GM12878 (cell line): ENCODE measurements around the gene PPP2R3A. TPM values are rescaled to one million over a fixed set of nuclear protein-coding genes. Genes with fewer than 3 reads are reported as not detected.

Source experiments
- ASH2L ChIP-seq: fragments of 300-600, 200-600 bp; sonication (generic); IDR thresholded peaks from 2 replicates; pipeline ENCODE4 v1.6.1; 2017; ENCODE audit warnings: low read depth, mild to moderate bottlenecking, borderline replicate concordance
- BCL3 ChIP-seq: IDR thresholded peaks from 2 replicates; pipeline ENCODE4 v1.6.1; 2011; ENCODE audit warnings: borderline replicate concordance, low read depth, mild to moderate bottlenecking, moderate library complexity, low read length; ENCODE audit not compliant: insufficient read depth, poor library complexity, severe bottlenecking
- CBFB ChIP-seq: IDR thresholded peaks from 2 replicates; pipeline ENCODE4 v1.6.1; 2016; ENCODE audit warnings: antibody characterized with exemption, low read depth
- CHD4 ChIP-seq: fragments of 200-600 bp; sonication (generic); IDR thresholded peaks from 2 replicates; pipeline ENCODE4 v1.6.1; 2016; ENCODE audit warnings: mild to moderate bottlenecking
- DPF2 ChIP-seq: fragments of 450-650 bp; IDR thresholded peaks from 2 replicates; pipeline ENCODE4 v1.6.1; 2017; ENCODE audit warnings: mild to moderate bottlenecking
- EED ChIP-seq: sonication (generic); IDR thresholded peaks from 2 replicates; pipeline ENCODE4 v1.6.1; 2016; ENCODE audit warnings: antibody characterized with exemption, low read depth
- EGR1 ChIP-seq, 2 experiments: IDR thresholded peaks; 1 replicate in 1 of 2; 2 replicates in 1 of 2; pipeline ENCODE4 v1.6.1; 2011 to 2012; ENCODE audit warnings: low read depth in 2 of 2, low read length in 2 of 2, borderline replicate concordance in 1 of 2, mild to moderate bottlenecking in 1 of 2, moderate library complexity in 1 of 2
- EZH2 ChIP-seq: IDR thresholded peaks from 2 replicates; pipeline ENCODE4 v1.6.1; 2012; ENCODE audit warnings: low read depth, mild to moderate bottlenecking, control low read depth, inconsistent platforms, low read length, borderline replicate concordance; ENCODE audit not compliant: control insufficient read depth
- FOS ChIP-seq: IDR thresholded peaks from 3 replicates; pipeline ENCODE4 v1.6.1; 2011; ENCODE audit warnings: borderline replicate concordance; ENCODE audit not compliant: insufficient read length; ENCODE audit errors: extremely low read depth
- HDAC6 ChIP-seq: fragments of 200-600 bp; sonication (generic); IDR thresholded peaks from one replicate; pipeline ENCODE4 v1.8.0; 2017; ENCODE audit warnings: antibody characterized with exemption; ENCODE audit not compliant: unreplicated experiment
- IKZF1 ChIP-seq: fragments of 450-650 bp; conservative IDR thresholded peaks from 2 replicates; pipeline ENCODE4 v1.6.1; 2017; ENCODE audit warnings: antibody characterized with exemption, mild to moderate bottlenecking
- JUNB ChIP-seq: IDR thresholded peaks from 2 replicates; pipeline ENCODE4 v1.6.1; 2016; ENCODE audit warnings: antibody characterized with exemption, mild to moderate bottlenecking
- LARP7 ChIP-seq: fragments of 450-650 bp; IDR thresholded peaks from 2 replicates; pipeline ENCODE4 v1.6.1; 2017; ENCODE audit warnings: mild to moderate bottlenecking
- MEF2A ChIP-seq: IDR thresholded peaks from 2 replicates; pipeline ENCODE4 v1.6.1; 2011; ENCODE audit warnings: low read depth, mild to moderate bottlenecking, low read length, moderate library complexity; ENCODE audit not compliant: insufficient read depth
- MEF2B ChIP-seq: fragments of 450-650 bp; IDR thresholded peaks from 2 replicates; pipeline ENCODE4 v1.6.1; 2018; ENCODE audit warnings: mild to moderate bottlenecking, moderate library complexity; ENCODE audit not compliant: partially characterized antibody, poor library complexity, severe bottlenecking
- MXI1 ChIP-seq: fragments of 150-350 bp; IDR thresholded peaks from 2 replicates; pipeline ENCODE4 v1.6.1; 2011; ENCODE audit warnings: low read depth, mild to moderate bottlenecking, inconsistent platforms, low read length, improper control_type of control experiment
- NFYB ChIP-seq: IDR thresholded peaks from 2 replicates; pipeline ENCODE4 v1.6.1; 2011; ENCODE audit warnings: low read depth, mild to moderate bottlenecking, low read length, improper control_type of control experiment, moderate library complexity; ENCODE audit not compliant: insufficient read depth
- NR2C2 ChIP-seq: IDR thresholded peaks from 2 replicates; pipeline ENCODE4 v1.6.1; 2011; ENCODE audit warnings: borderline replicate concordance, low read depth; ENCODE audit not compliant: control insufficient read depth, insufficient read length
- PBX3 ChIP-seq: IDR thresholded peaks from 2 replicates; pipeline ENCODE4 v1.6.1; 2011; ENCODE audit warnings: mild to moderate bottlenecking, low read depth, low read length, moderate library complexity; ENCODE audit not compliant: insufficient replicate concordance
- PKNOX1 ChIP-seq: fragments of 450-650 bp; IDR thresholded peaks from 2 replicates; pipeline ENCODE4 v1.6.1; 2016; ENCODE audit warnings: mild to moderate bottlenecking
- POLR2A ChIP-seq: IDR thresholded peaks from 2 replicates; pipeline ENCODE4 v1.6.1; 2011; ENCODE audit warnings: low read depth, mild to moderate bottlenecking, low read length
- RAD51 ChIP-seq: fragments of 450-650 bp; IDR thresholded peaks from 2 replicates; pipeline ENCODE4 v1.6.1; 2016; ENCODE audit warnings: moderate library complexity, mild to moderate bottlenecking, inconsistent platforms
- RELA ChIP-seq: fragments of 450-650 bp; IDR thresholded peaks from 2 replicates; pipeline ENCODE4 v1.8.0; 2014; ENCODE audit warnings: borderline replicate concordance; ENCODE audit not compliant: partially characterized antibody
- SIX5 ChIP-seq: IDR thresholded peaks from 2 replicates; pipeline ENCODE4 v1.6.1; 2011; ENCODE audit warnings: mild to moderate bottlenecking, low read depth, low read length, moderate library complexity; ENCODE audit not compliant: severe bottlenecking
- SMC3 ChIP-seq: IDR thresholded peaks from 2 replicates; pipeline ENCODE4 v1.6.1; 2011; ENCODE audit warnings: low read length, improper control_type of control experiment, borderline replicate concordance
- SRF ChIP-seq, 2 experiments: IDR thresholded peaks; 2 replicates each; pipeline ENCODE4 v1.6.1; 2011; ENCODE audit warnings: low read depth in 2 of 2, low read length in 2 of 2, mild to moderate bottlenecking in 1 of 2, moderate library complexity in 1 of 2
- TARDBP ChIP-seq: IDR thresholded peaks from 2 replicates; pipeline ENCODE4 v1.6.1; 2016; ENCODE audit warnings: borderline replicate concordance
- USF2 ChIP-seq: IDR thresholded peaks from 2 replicates; pipeline ENCODE4 v1.6.1; 2011; ENCODE audit warnings: low read depth, low read length, improper control_type of control experiment, borderline replicate concordance
- polyA plus RNA-seq, 11 experiments: library from polyadenylated mRNA; depleted of rRNA in 4 of 11; unstranded in 6 of 11; stranded (reverse) in 5 of 11; fragments of >200 nt; fragmentation: Nextera tagmentation in 4 of 11; fragmentation: Illumina TruSeq in 1 of 11; extraction: Ambion mirVana in 4 of 11; extraction: Trizol in 1 of 11; gene quantifications; 1 replicate in 1 of 11; 2 replicates in 10 of 11; pipeline versions ENCODE4 v1.2.1 to v1.2.3, GENCODE V29; 2011 to 2016; ENCODE audit warnings: inconsistent platforms in 2 of 11, missing spikeins in 2 of 11, low read depth in 1 of 11
- total RNA-seq, 4 experiments: library from RNA; depleted of rRNA in 3 of 4; stranded (reverse); fragments of >200 nt in 3 of 4; fragmentation: Illumina TruSeq in 1 of 4; extraction: Trizol in 1 of 4; gene quantifications; 2 replicates each; pipeline versions ENCODE4 v1.2.1 to v1.2.3, GENCODE V29; 2013 to 2021

Gene PPP2R3A
- total and polyA plus RNA-seq, 10 of the 15 experiments (the other 5 are each of a cell fraction or from before 2014, with no cell fraction given), result under 0.01 to 0.16 (median 0.06) TPM; not detected in 5

GRCh38 chr3:136109499-136109898 is 144.0 kb downstream of the PPP2R3A start (continued):
- TF ChIP-seq NFYB (no peak), CHD4 (no peak), RAD51 (no peak), NR2C2 (no peak), POLR2A (no peak), SRF (IDR thresholded peaks at IDR 0.05; ENCODE audit: low read depth in 2 of 2, low read length in 2 of 2) (no peak), CBFB (0 out of 2 replicates have a peak, but pooled peaks have one; percentile 63), ASH2L (no peak), MEF2B (peak; percentile 83), MXI1 (no peak), RELA (no peak), JUNB (peak; percentile 89), USF2 (no peak), IKZF1 (no peak; the same call in none of the 2 replicates), PKNOX1 (no peak), HDAC6 (no peak), EGR1 (IDR thresholded peaks at IDR 0.05; ENCODE audit: borderline replicate concordance in 1 of 2, low read depth in 2 of 2, low read length in 2 of 2) (no peak), EED (no peak), EZH2 (no peak), MEF2A (peak; percentile 84), LARP7 (no peak), FOS (no peak), PBX3 (no peak), TARDBP (no peak), BCL3 (no peak), DPF2 (peak; percentile 71; the same call in 1 of the 2 replicates), SIX5 (no peak), SMC3 (no peak)
